H1 (cell line): Measurements from ENCODE around the gene FASN. TPM values are rescaled to one million over a fixed set of nuclear protein-coding genes. Genes with fewer than 3 reads are reported as not detected.

Experiments
- CTCF ChIA-PET: fragments of 300-600 bp; sonication (Branson Sonifier 250); formaldehyde crosslinking; loops from one replicate; lab custom pipeline; 2021; ENCODE audit not compliant: partially characterized antibody; lab: Charles Lee
- POLR2A ChIA-PET: fragments of 300-600 bp; sonication (Branson Sonifier 250); formaldehyde crosslinking; loops from one replicate; lab custom pipeline; 2021; ENCODE audit warnings: inconsistent platforms; ENCODE audit not compliant: partially characterized antibody; lab: Charles Lee
- DNase-seq, 2 experiments: peaks; one replicate each; pipeline versions ENCODE4 v3.0.0 to v3.0.0-alpha.2; 2010 to 2022; ENCODE audit warnings: low spot score in 2 of 2, low read depth in 1 of 2, mixed read lengths in 1 of 2
- FAIRE-seq: peaks from 2 replicates; lab custom pipeline; 2011; peaks lifted over from hg19 to GRCh38; lab: Jason Lieb, UNC
- H2AFZ ChIP-seq: 2 replicates; pipeline ENCODE4 v1.8.1; 2012; ENCODE audit warnings: low read length, inconsistent platforms
- H2AK5ac ChIP-seq: 2 replicates; pipeline ENCODE4 v1.6.1; 2013; ENCODE audit warnings: low read depth, low read length
- H2BK120ac ChIP-seq: replicated peaks from 2 replicates; pipeline ENCODE3; 2013; ENCODE audit warnings: low read depth, low read length, inconsistent platforms
- H2BK12ac ChIP-seq: 2 replicates; pipeline ENCODE4 v1.6.1; 2013; ENCODE audit warnings: low read depth, low read length
- H2BK15ac ChIP-seq: 2 replicates; pipeline ENCODE4 v1.6.1; 2013; ENCODE audit warnings: low read length
- H2BK20ac ChIP-seq: 2 replicates; pipeline ENCODE4 v1.6.1; 2013; ENCODE audit warnings: low read length
- H2BK5ac ChIP-seq: 2 replicates; pipeline ENCODE4 v1.6.1; 2013; ENCODE audit warnings: low read depth, low read length
- H3K14ac ChIP-seq: 2 replicates; pipeline ENCODE4 v1.6.1; 2013; ENCODE audit warnings: inconsistent platforms; ENCODE audit not compliant: insufficient read length
- H3K18ac ChIP-seq: 2 replicates; pipeline ENCODE4 v1.6.1; 2013; ENCODE audit warnings: low read length; ENCODE audit errors: extremely low read depth
- H3K23ac ChIP-seq: 2 replicates; pipeline ENCODE4 v1.6.1; 2013; ENCODE audit warnings: inconsistent platforms; ENCODE audit not compliant: insufficient read length
- H3K23me2 ChIP-seq: 2 replicates; pipeline ENCODE4 v1.6.1; 2013; ENCODE audit warnings: low read depth, low read length
- H3K27ac ChIP-seq: 2 replicates; pipeline ENCODE4 v1.6.1; 2011; ENCODE audit warnings: low read depth, low read length, inconsistent platforms
- H3K27me3 ChIP-seq, 4 experiments: replicated peaks in 1 of 4; 1 replicate in 1 of 4; 2 replicates in 3 of 4; pipeline versions ENCODE4 v1.6.1 to v1.8.1; 2011 to 2013; ENCODE audit warnings: low read length in 3 of 4, mild to moderate bottlenecking in 3 of 4, inconsistent platforms in 2 of 4, mixed read lengths in 2 of 4, moderate library complexity in 1 of 4; ENCODE audit not compliant: control insufficient read depth in 3 of 4, insufficient read depth in 3 of 4; ENCODE audit errors: extremely low read depth in 1 of 4
- H3K36me3 ChIP-seq, 4 experiments: 2 replicates each; pipeline versions ENCODE4 v1.6.1 to v1.8.1; 2011 to 2013; ENCODE audit warnings: mild to moderate bottlenecking in 4 of 4, low read length in 3 of 4, moderate library complexity in 2 of 4, control low read depth in 1 of 4, inconsistent platforms in 1 of 4; ENCODE audit not compliant: insufficient read depth in 4 of 4, control insufficient read depth in 2 of 4
- H3K4ac ChIP-seq: replicated peaks from 2 replicates; pipeline ENCODE3; 2013; ENCODE audit warnings: low read length, low read depth, mixed read lengths, inconsistent platforms; ENCODE audit not compliant: insufficient read length
- H3K4me1 ChIP-seq, 4 experiments: replicated peaks in 1 of 4; 1 replicate in 1 of 4; 2 replicates in 3 of 4; pipeline versions ENCODE4 v1.6.1 to v1.8.1; 2011 to 2013; ENCODE audit warnings: low read length in 3 of 4, inconsistent platforms in 2 of 4, mixed read lengths in 1 of 4; ENCODE audit not compliant: insufficient read depth in 4 of 4, control insufficient read depth in 3 of 4
- H3K4me2 ChIP-seq, 2 experiments: 2 replicates each; pipeline versions ENCODE4 v1.6.1 to v1.8.1; 2011 to 2013; ENCODE audit warnings: low read depth in 2 of 2, low read length in 2 of 2, control low read depth in 1 of 2, inconsistent platforms in 1 of 2, mild to moderate bottlenecking in 1 of 2; ENCODE audit not compliant: insufficient read depth in 1 of 2
- H3K4me3 ChIP-seq, 4 experiments: fragments of 200-600, 300-600 bp in 1 of 4; sonication (generic), shearing (Covaris generic), sonication (Bioruptor Twin) in 1 of 4; 2 replicates each; pipeline versions ENCODE4 v1.5.1 to v1.8.1; 2011 to 2016; ENCODE audit warnings: low read length in 4 of 4, low read depth in 3 of 4, control low read depth in 2 of 4, inconsistent platforms in 2 of 4, mild to moderate bottlenecking in 2 of 4, mixed read lengths in 1 of 4, moderate library complexity in 1 of 4; ENCODE audit not compliant: insufficient read depth in 2 of 4; ENCODE audit errors: extremely low read depth in 1 of 4
- H3K56ac ChIP-seq: replicated peaks from 2 replicates; pipeline ENCODE3; 2013; ENCODE audit warnings: low read depth, mild to moderate bottlenecking, mixed read lengths, low read length, inconsistent platforms; ENCODE audit not compliant: insufficient read length
- H3K79me1 ChIP-seq: 2 replicates; pipeline ENCODE4 v1.6.1; 2013; ENCODE audit warnings: low read depth, low read length, control low read depth
- H3K79me2 ChIP-seq, 2 experiments: 2 replicates each; pipeline versions ENCODE4 v1.6.1 to v1.8.1; 2012 to 2013; ENCODE audit warnings: low read length in 2 of 2, mild to moderate bottlenecking in 2 of 2, inconsistent platforms in 1 of 2; ENCODE audit not compliant: insufficient read depth in 2 of 2, control insufficient read depth in 1 of 2
- H3K9ac ChIP-seq, 4 experiments: replicated peaks in 1 of 4; 1 replicate in 1 of 4; 2 replicates in 3 of 4; pipeline versions ENCODE4 v1.6.1 to v1.8.1; 2011 to 2013; ENCODE audit warnings: low read depth in 3 of 4, low read length in 3 of 4, control low read depth in 2 of 4, mild to moderate bottlenecking in 2 of 4, moderate library complexity in 2 of 4, inconsistent platforms in 1 of 4; ENCODE audit errors: extremely low read depth in 1 of 4
- H3K9me3 ChIP-seq, 2 experiments: 2 replicates each; pipeline versions ENCODE4 v1.6.1 to v1.8.1; 2012 to 2013; ENCODE audit warnings: mild to moderate bottlenecking in 2 of 2, moderate library complexity in 2 of 2, control low read depth in 1 of 2, inconsistent platforms in 1 of 2, low read depth in 1 of 2, low read length in 1 of 2, mixed read lengths in 1 of 2; ENCODE audit not compliant: insufficient read depth in 2 of 2
- H4K20me1 ChIP-seq, 2 experiments: replicated peaks in 1 of 2; 2 replicates each; pipeline versions ENCODE3 to v1.8.1; 2011 to 2013; ENCODE audit warnings: inconsistent platforms in 2 of 2, low read length in 2 of 2, mild to moderate bottlenecking in 1 of 2; ENCODE audit not compliant: insufficient read depth in 2 of 2, control insufficient read depth in 1 of 2
- H4K5ac ChIP-seq: 2 replicates; pipeline ENCODE4 v1.6.1; 2013; ENCODE audit warnings: low read length, low read depth, mixed read lengths, inconsistent platforms; ENCODE audit not compliant: insufficient read length
- H4K8ac ChIP-seq: 2 replicates; pipeline ENCODE4 v1.8.0; 2013; ENCODE audit warnings: mild to moderate bottlenecking, moderate library complexity, low read length, inconsistent platforms; ENCODE audit not compliant: insufficient read depth; ENCODE audit errors: extremely low read depth
- H4K91ac ChIP-seq: replicated peaks from 2 replicates; pipeline ENCODE3; 2013; ENCODE audit warnings: low read length, mixed read lengths, inconsistent platforms; ENCODE audit not compliant: insufficient read length
- CHD2 ChIP-seq: IDR thresholded peaks from 2 replicates; pipeline ENCODE4 v1.6.1; 2012; ENCODE audit warnings: low read length, improper control_type of control experiment
- HDAC6 ChIP-seq: IDR thresholded peaks from one replicate; pipeline ENCODE4 v1.7.1; 2012; ENCODE audit warnings: low read depth, mild to moderate bottlenecking, inconsistent platforms, low read length, moderate library complexity
- RBBP5 ChIP-seq: IDR thresholded peaks from 2 replicates; pipeline ENCODE4 v1.7.1; 2012; ENCODE audit warnings: low read depth, mild to moderate bottlenecking, inconsistent platforms, low read length, moderate library complexity, borderline replicate concordance
- RNF2 ChIP-seq: fragments of 200-900, 300-1000 bp; sonication (generic); IDR thresholded peaks from 2 replicates; pipeline ENCODE4 v1.7.1; 2016; ENCODE audit warnings: borderline replicate concordance, low read depth, mild to moderate bottlenecking, antibody characterized with exemption, low read length; ENCODE audit not compliant: poor library complexity, severe bottlenecking; ENCODE audit errors: missing control alignments
- SIN3A ChIP-seq, 2 experiments: IDR thresholded peaks in 1 of 2; conservative IDR thresholded peaks in 1 of 2; 2 replicates each; pipeline ENCODE4 v1.6.1; 2011 to 2012; ENCODE audit warnings: low read length in 2 of 2, improper control_type of control experiment in 1 of 2, low read depth in 1 of 2, mild to moderate bottlenecking in 1 of 2
- SRF ChIP-seq: IDR thresholded peaks from 2 replicates; pipeline ENCODE4 v1.6.1; 2011; ENCODE audit warnings: mild to moderate bottlenecking, low read depth, low read length, moderate library complexity
- TBP ChIP-seq: IDR thresholded peaks from 2 replicates; pipeline ENCODE4 v1.6.1; 2011; ENCODE audit warnings: low read depth, low read length, improper control_type of control experiment
- YY1 ChIP-seq: IDR thresholded peaks from 2 replicates; pipeline ENCODE4 v1.6.1; 2011; ENCODE audit warnings: low read depth, mild to moderate bottlenecking, low read length
- WGBS, 2 experiments: shearing (Covaris generic) in 1 of 2; methylation state at CpG; one replicate each; pipeline versions ENCODE4 v1.1.6 to v1.1.7; 2013 to 2015; ENCODE audit warnings: low lambda C conversion rate in 2 of 2, mixed read lengths in 2 of 2, inconsistent platforms in 1 of 2, low coverage in 1 of 2, missing lambda C conversion rate in 1 of 2; ENCODE audit not compliant: insufficient replicate concordance in 2 of 2, insufficient coverage in 1 of 2, insufficient read length in 1 of 2; ENCODE audit errors: extremely low coverage in 1 of 2, missing lambda C conversion rate in 1 of 2; 5-methylcytosine and 5-hydroxymethylcytosine counted together
- polyA plus RNA-seq, 7 experiments: library from polyadenylated mRNA; depleted of rRNA in 3 of 7; stranded (reverse) in 5 of 7; unstranded in 2 of 7; fragments of >200 nt in 5 of 7; fragments of 200-250 nt in 2 of 7; gene quantifications; 1 replicate in 5 of 7; 2 replicates in 1 of 7; 4 replicates in 1 of 7; pipeline versions ENCODE4 v1.2.1 to v1.2.3, GENCODE V29; 2011 to 2013; ENCODE audit warnings: missing spikeins in 2 of 7, mixed read lengths in 2 of 7
- total RNA-seq: library from RNA; stranded (reverse); fragmentation: NEBNext Ultra II Directional; extraction: Animal tissue kit (Norgen Biotek cat#: 25700); gene quantifications from 2 replicates; pipeline ENCODE4 v1.2.1, GENCODE V29; 2021
- TF ChIP-seq, protein P1 (sequence below): IDR thresholded peaks from 2 replicates; pipeline ENCODE4 v1.6.1; 2012; ENCODE audit warnings: inconsistent platforms

Gene FASN
- total and polyA plus RNA-seq, 2 of the 8 experiments (the other 6 are each of a cell fraction or from before 2014, with no cell fraction given) = 143 to 561 TPM

DNA sequence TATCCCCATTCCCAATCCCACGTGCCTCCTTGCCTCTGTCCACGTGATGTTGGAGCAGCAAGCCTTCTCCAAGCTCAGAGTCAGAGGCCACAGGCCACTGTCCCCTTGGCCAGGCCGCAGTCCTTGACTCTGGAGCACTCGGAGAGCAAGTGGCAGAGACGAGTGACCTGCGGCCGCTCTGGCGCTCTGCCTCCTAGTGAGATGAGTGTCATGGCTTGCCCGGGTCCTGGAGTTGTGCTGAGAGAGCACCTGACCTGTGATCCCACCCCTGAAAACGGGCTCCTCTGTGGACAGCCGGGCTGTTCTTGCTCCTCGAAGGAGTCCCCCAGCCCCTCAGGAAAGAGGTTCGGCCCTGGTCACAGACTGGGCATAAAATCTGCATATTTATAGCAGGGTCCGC, 10.0 kb upstream of the FASN start:
- no peak overlapping the region for H4K8ac ChIP-seq
- ChIA-PET CTCF (interaction anchor here (1.1 to 3.5 kb wide), 9 partner anchors 10 to 101 kb away, joined by 3 to 12 read pairs (median 4); no protein-coding TSS in a partner anchor), POLR2A (interaction anchor here (0.9 to 2.6 kb wide), 6 partner anchors 9 to 145 kb away, joined by 3 to 14 read pairs (median 6); partner anchors contain the start of gene FASN)
- no peak for TF ChIP-seq HDAC6
- no peak for TF ChIP-seq TBP
- TF ChIP-seq CHD2 = no peak
- TF ChIP-seq SRF = no peak
- TF ChIP-seq RNF2 = no peak
- no peak for TF ChIP-seq SIN3A (conservative IDR thresholded peaks at IDR 0.05 in 1 of 2, IDR thresholded peaks at IDR 0.05 in 1 of 2; ENCODE audit: low read depth in 1 of 2, low read length in 2 of 2)
- no peak for TF ChIP-seq YY1
- no peak for TF ChIP-seq RBBP5
- TF ChIP-seq, protein P1, sequence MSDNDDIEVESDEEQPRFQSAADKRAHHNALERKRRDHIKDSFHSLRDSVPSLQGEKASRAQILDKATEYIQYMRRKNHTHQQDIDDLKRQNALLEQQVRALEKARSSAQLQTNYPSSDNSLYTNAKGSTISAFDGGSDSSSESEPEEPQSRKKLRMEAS = no peak
- H3K14ac ChIP-seq = no peak overlapping the region
- peaks cover 0 to 33% (median 28%) of the 10 kb centered on the region in 4 experiments; a peak in 6 of 7 replicates for H3K4me1 ChIP-seq
- H3K27me3 ChIP-seq = peaks cover 0 to 4% (median 0%) of the 10 kb centered on the region in 4 experiments; a peak in 1 of 7 replicates
- H3K27ac ChIP-seq = no peak overlapping the region
- WGBS, 2 experiments = 90% methylated on average over 14 of the region's 14 CpGs; no CpG with 5 or more reads in 1 of the 2 experiments
- H3K79me2 ChIP-seq = no peaks in the 10 kb centered on the region
- H3K36me3 ChIP-seq = no peaks in the 10 kb centered on the region
- FAIRE-seq (no peak), DNase-seq (no peak)
- no peak overlapping the region for H3K23ac ChIP-seq
- H3K9ac ChIP-seq = no peak overlapping the region
- no peak overlapping the region for H3K4me3 ChIP-seq
- no peak overlapping the region for H4K5ac ChIP-seq
- H4K20me1 ChIP-seq = peaks cover 0 to 2% of the 10 kb centered on the region in 2 experiments
- H2BK15ac ChIP-seq = no peak overlapping the region
- H3K18ac ChIP-seq = peak overlapping the region; percentile 48; the same call in 1 of the 2 replicates
- H2BK20ac ChIP-seq = no peak overlapping the region
- H2AFZ ChIP-seq = no peak overlapping the region
- H3K56ac ChIP-seq = no peak overlapping the region
- no peak overlapping the region for H3K4ac ChIP-seq
- no peak overlapping the region for H4K91ac ChIP-seq
- no peaks in the 10 kb centered on the region for H3K9me3 ChIP-seq
- H3K23me2 ChIP-seq = no peaks in the 10 kb centered on the region
- no peaks in the 10 kb centered on the region for H3K79me1 ChIP-seq
- no peak overlapping the region for H3K4me2 ChIP-seq
- H2BK5ac ChIP-seq = no peak overlapping the region
- H2BK120ac ChIP-seq = no peak overlapping the region
- H2AK5ac ChIP-seq = no peak overlapping the region
- H2BK12ac ChIP-seq = 0 out of 2 replicates have a peak overlapping the region, but pooled peaks have one; percentile 17
